ENCODE results near the gene PPCDC.

PPCDC gene

DNA sequence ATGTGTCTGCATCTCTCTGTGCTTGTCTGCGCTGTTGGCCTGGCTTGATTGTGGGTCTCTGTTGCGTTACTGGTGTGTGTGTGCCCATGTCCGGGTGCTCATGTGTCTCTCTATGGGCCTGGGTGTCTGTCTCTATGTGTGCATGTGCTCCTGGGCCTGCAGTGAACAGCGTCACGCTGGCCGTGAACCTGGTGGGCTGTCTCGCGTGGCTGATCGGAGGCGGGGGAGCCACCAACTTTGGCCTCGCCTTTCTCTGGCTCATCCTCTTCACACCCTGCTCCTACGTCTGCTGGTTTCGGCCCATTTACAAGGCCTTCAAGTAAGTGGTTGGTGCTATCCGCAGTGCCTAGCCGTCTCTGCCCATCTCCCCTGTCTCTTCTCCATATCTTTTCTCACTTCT, 7.0 kb upstream of the PPCDC start:
- DNase-seq, result no peak

DNA sequence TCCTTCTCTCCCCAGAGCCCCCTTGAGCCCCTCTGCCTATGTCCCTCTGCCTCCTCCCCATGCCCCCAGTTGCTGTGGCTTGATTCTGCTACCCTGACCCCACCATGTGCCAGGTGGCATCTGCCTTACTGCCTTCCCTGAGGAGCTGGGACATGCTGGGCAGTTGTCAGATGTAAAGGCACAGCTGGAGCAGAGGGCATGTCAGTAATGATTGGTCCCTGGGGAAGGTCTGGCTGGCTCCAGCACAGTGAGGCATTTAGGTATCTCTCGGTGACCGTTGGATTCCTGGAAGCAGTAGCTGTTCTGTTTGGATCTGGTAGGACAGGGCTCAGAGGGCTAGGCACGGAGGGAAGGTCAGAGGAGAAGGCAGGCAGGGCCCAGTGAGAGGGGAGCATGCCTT, 3.5 kb upstream of the PPCDC start:
- DNase-seq, result no peak

DNA sequence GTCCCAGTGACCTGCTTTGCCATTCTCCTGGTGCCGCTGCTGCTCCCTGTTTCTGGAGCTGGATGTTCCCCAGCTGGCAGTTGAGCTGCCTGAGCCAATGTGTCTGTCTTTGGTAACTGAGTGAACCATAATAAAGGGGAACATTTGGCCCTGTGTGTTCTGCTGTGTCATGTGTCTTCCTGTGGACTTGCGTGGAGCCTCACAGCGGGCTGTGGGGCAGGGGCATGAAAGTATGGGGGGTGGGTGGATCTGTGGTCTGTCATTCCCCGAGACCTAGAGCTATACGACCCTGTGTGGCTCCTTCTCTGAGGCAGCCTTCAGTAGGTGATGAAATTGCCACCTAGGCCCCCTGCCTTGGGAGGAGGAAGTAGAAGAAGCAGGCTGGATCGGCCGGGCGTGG, 2.0 kb upstream of the PPCDC start:
- DNase-seq, result no peak

DNA sequence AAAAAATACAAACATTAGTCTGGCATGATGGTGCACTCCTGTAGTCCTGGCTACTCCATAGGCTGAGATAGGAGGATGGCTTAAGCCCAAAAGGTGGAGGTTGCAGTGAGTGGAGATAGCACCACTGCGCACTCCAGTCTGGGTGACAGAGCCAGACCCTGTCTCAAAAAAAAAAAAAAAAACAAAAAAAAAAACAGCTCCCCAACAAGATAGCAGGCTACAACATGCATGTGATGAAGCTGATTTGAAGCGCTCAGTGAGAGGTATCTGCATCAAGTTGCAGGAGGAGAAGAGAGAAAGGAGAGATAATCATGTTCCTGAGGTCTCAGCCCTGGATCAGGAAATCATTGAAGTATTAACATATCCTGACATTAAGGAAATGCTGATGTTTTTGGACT, 608 bp upstream of the PPCDC start:
- no peak for DNase-seq

DNA sequence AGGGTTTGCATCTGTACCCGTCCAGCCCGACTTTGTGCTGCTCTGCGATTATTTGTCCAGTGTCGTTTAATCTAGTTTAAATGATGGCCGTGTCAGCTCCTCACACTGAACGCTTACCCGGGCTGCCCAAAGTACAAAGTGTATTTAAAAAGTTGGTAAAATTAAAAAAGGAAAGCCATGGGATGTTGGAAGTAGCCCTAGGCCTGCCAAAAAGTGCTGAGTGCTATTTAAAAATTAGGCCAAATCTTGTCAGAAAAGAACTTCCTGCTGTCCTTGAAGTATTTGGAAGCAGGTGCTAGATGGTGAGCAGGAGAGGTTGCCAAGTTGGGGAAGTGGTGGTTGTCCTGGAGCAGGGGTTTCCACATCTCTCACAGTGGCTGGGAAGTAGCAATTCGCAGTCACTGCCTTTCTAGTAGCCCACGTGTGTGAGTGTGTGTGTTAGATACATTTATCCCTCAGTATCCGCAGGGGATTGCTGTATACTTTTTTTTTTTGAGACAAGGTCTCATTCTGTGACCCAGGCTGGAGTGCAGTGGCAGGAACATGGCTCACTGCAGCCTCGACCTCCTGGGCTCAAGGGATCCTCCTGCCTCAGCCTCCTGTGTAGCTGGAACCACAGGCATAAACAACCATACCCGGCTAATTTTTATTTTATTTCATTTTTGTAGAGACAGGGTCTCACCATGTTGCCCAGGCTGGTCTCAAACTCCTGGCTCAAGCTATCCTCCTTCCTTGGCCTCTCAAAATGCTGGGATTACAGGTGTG, 664 bp downstream of the PPCDC start:
- peak; percentile 19 for DNase-seq

DNA sequence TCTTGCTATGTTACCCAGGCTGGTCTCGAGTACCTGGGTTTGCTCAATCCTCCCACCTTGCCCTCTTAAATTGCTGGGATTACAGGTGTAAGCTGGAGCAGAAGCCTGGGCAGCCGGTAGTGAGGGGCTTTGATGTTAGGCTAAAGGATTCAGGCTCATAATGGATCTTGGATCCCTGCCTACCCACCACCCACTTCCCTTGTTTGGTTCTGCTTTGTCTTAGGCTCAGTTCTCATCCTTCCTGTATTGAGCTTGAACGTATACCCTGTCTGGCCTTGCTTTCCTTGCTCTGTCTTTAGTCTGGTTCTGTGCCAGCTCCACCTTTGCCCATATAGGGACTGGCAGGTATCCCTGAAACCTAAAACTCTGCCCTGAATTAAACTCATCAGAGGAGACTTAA, 1.7 kb downstream of the PPCDC start:
- DNase-seq, result no peak

DNA sequence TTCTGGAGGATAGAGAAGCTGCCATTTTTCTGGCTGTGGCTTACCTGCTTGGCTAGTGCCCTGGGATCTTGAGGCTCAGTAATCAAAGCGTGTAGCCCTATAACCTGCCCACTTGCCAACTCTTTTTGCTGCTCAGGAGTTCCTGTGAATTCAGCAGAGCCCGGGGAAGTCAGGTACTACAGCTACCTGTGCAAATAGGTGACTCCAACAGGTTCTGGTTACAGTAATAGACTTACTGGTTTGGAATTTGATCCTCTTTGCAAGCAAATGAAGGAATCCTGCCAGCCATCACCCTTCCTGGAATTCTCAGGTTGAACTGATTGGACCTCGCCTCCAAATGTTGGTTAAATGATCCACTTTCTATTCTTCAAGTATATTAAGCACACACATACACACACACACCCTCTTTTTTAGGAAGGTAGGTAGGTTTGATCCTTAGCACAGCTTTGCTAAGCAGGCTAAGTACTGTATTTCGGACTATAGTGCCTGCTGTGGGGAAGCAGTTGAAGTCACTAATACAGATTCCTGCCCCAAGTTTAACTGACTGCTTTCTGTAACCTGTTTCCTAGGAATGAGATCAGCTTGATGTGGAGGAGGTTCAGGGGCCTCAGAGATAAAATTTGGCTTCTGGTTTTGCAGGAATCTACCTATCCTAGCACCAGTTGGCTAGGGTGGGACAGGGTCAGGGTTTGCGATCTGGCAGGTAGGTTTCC, 2.3 kb downstream of the PPCDC start:
- no peak for DNase-seq

DNA sequence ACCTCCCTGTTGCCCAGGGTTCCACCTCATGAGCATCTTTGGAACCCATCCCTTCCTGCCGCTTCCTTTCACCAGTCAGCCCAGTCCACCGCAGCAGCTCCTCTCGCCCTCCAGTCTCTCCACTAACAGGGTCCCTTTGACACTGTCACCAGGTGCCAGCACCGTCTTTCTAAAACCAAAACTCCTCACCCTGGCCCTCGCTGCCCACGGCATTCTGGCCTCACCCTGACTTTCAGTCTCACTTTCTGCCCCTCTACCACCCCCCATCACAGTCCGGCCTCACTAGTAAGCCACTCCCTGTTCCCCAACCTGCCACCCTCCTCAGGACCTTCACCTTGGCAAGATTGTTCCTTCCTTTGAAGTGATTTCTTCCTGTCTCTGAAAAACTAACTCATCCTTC, 4.2 kb downstream of the PPCDC start:
- DNase-seq, result no peak

DNA sequence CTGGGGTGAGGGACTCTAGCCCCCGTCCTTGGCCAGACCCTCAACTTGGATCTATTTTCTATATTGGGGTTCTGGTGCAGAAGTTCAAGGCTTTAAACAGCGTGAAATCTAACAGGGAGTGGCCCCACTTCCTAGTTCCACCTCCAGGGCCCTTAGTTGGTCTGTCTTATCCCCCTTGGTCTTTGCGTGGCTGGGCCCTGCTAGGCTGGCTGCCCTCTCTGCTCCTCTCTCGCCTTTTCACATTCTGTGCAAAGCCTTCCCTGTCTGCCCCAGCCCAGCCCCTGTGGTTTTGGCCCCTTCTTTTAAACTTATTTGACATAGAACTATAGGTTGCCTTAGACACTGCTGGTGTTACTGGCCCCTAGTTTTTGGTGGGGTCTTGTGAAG, 5.6 kb downstream of the PPCDC start:
- no peak for DNase-seq

DNA sequence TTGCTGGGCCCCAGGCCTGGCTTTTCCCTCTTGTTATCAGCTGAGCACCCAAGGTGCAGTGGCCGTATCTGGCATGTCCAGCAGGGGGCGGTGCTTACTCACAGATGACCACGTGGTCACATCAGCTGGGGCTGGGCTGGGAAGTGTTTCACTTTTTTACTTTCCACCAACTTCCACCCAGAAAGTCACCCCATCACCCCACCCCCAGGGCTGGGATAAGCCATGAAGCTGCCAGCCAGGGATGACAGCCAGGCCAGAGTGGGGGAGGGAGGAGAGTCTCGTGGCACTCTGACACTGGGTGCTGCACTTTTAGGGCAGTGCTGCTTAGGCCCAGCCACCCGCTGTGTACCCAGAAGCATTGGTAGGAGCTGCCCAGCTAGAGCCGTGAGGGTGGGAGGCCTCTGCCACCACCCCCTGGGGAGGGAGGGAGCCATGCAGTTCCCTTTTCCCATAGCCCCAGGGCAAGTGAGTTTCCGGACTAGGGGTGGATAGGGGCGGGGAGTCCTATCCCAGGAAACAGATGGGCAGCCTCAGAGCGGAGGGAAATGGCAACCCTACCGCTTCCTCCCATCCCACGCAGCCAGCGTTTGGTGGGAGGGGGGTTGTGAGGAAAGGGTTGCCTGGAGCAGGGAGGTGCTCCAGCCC, 6.1 kb downstream of the PPCDC start:
- DNase-seq, result peak; percentile 93

DNA sequence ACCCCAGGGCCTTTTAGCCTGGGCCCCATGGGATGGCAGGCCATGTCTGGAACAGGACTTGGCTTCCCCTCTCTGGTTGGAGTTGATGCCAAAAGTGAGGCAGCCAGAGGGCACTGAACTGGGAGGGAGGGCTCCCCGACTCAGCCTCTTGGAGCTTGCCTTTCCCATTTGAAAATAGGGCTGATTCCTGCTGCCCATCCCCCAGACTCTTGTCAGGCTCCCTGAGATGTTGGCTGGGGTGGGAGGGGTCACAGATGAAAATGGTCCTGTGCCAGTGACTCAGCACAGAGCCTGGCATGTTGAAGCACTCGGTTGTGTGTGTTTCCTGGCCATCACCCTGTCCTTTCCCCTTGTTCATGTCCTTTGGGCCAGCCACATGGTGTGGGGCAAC, 6.6 kb downstream of the PPCDC start:
- peak; percentile 61 for DNase-seq

DNA sequence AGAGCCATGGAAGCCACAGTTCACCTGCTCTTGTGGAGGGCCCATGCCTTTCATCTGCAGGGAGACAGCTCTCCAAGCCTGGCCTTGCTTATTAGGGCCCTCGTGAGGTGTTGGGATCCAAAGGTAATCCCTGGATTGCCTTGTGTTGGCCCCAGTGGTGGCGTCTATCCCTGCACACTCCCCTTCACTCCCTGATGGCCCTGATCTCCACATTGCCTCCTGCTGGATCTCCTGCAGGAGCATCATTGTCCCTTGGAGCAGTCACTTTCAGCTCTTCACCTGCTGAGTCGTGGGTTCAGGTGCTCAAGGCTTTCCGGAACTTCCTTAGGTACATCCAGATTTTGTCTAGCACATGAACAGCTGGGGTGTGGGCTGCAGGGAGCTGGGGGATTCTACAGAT, 7.0 kb downstream of the PPCDC start:
- DNase-seq, result no peak

DNA sequence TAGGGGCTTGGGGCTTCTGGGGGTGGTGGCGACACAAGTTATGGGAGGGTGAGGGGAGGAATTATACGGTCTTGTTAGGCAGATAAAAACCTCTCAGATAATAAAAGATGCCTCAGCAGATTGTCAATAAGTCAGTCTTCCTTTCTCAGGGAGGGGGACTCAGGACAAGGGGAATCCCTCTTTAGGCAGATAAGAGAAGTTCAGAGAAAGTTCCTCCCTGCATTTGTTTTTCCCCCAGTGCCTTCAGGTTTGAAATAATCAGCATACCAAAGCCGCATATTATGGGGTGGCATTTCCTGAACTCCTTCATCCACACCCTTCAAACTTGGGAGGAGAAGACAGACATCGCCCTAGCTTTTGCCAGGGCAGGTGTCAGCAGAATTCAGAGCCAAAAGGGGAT, 8.5 kb downstream of the PPCDC start:
- peak; percentile 9 for DNase-seq

DNA sequence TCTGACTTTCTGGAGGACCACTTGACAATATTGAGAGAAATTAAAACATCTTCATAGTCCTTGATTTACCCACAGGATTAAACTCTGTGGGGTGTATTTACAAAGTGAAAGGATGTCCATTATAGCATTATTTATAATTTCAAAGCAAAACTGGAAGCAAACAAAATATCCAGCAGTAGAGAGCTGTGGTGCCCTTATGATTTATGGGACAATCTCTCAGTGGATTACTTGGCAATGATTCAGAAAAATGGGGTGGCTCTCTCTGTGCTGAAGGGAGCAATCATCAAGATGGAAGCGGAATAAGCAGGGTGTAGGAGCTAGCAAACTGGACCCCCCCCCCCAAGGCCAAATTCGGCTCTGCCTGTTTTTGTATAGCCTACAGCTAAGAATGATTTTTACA, 9.0 kb downstream of the PPCDC start:
- DNase-seq, result no peak

DNA sequence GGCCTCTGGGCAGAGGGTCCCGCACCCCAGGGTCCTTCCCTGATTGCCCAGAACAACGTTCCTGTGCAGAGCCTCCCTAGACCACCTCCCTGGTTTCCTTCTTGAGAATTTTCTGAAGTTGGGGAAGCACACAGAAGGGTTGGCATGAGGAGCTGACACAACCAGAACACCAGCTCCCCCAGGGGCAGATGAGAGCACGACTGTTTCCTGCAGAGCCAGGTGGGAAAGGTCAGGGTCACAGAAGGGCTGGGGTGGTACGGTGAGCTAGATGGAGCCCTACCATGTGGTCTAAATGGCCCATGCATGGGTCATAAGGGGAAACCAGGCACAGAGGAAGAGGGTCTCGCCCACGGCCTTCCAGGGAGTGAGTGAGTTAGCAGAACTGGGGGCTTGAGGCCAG, 10.4 kb downstream of the PPCDC start:
- DNase-seq, result no peak

DNA sequence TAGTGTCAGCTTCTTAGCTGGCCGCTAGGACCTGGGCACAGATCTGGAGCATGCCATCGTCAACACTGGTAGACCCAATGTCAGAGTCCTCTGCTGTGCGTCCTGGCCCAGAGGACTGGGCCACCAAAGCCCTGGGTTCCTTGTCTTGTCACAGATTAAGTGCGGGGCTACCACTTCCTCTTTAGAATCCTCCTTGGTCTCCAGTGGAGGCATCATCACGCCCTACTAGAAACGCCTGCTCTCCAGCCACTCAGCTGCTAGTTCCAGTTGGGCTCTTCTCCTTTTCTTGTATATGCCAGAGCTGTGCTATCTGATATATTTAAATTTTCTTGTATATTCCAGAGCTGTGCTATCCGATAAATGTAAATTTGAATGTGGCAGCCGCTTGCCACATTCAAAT, 11.2 kb downstream of the PPCDC start:
- no peak for DNase-seq

DNA sequence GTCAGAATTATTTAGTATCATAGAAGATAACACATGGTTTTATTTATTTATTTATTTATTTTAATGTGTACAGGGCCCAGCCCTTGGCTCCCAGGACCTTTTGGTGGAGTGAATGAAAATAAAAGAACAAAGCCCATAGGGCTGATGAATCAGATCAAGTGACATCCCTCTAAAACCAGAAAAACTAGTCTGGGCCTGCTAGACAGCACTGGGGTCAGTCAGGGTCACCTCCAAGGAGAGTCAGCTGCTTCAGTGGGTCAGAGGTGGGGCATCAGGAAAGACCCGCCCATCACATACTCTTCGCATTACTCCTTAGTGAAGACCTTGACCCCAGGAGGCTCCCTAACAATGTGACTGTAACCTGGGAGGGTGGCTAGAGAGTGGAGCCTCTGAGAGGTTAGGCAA, 12.8 kb downstream of the PPCDC start:
- peak; percentile 43 for DNase-seq

DNA sequence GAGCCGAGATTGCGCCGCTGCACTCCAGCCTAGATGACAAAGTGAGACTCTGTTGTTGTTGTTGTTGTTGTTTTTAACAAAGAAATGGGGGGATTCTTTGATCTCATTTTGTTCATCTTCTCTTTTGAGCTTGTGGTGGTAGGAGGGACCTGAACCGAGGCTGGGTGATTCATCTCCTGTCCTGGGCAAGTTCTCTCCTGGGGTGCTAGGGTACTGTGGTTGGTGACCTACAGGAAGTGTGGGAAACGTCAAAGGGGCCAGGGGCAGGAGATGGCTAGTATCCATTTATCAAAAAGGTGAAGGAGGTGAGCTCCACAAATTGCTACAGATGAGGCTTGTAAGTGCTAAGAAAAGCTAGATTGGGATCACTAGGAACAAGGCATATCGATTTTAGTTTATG, 14.3 kb downstream of the PPCDC start:
- no peak for DNase-seq

DNA sequence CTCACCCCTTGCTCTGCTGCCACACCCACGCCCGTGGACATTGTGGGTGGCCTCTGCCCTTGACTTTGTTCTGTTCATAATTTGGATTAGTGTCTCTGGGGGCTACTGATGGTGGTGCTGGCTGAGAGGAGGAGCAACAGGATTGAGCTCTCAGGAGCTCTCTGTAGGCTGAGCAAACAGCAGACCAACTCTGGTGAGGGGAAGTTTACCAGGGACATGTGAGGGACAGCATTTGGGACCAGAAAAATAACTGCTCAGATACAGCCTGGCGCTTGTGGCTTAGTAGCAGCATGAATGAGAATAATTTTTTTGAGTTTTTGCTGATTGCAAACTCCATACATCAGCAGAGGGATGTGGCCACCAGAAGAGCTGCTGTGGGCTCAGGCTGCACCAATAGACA, 14.8 kb downstream of the PPCDC start:
- no peak for DNase-seq

DNA sequence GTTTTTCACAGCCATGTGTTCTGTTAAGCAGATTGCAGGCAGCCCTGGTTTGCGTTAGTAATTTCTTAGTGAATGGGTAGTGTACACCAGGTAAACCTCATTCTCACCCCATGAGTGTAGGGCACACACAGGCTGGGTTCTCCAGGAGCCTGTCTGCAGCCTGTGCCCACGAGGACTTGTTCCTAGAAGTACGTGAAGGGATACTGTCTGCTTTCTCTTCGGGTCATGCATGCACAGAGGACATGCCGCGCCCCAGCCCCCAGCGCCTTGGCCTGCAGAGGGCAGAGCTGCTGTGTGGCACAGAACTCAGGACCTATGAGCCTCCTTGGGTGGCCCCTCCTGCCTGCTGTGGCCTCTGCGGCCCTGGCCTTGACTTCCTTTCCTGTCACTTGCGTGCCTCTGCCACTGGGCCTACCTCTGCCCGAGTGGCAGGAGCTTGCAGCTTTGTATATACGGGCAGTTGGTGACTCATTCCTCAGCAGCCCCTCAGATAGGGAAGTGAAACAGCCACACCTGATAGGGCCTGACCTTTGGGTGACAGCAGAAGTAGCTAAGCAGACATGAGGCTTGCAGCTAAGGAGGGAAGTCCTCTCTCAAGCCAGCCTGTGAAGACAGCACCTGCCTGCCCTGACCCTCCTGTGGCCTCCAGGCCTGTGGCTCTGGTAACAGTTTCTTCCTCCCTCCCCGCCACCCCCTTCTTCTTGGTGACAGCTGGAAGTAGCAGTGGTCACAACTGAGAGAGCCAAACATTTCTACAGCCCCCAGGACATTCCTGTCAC, 19.5 kb downstream of the PPCDC start:
- DNase-seq, result peak; percentile 39

DNA sequence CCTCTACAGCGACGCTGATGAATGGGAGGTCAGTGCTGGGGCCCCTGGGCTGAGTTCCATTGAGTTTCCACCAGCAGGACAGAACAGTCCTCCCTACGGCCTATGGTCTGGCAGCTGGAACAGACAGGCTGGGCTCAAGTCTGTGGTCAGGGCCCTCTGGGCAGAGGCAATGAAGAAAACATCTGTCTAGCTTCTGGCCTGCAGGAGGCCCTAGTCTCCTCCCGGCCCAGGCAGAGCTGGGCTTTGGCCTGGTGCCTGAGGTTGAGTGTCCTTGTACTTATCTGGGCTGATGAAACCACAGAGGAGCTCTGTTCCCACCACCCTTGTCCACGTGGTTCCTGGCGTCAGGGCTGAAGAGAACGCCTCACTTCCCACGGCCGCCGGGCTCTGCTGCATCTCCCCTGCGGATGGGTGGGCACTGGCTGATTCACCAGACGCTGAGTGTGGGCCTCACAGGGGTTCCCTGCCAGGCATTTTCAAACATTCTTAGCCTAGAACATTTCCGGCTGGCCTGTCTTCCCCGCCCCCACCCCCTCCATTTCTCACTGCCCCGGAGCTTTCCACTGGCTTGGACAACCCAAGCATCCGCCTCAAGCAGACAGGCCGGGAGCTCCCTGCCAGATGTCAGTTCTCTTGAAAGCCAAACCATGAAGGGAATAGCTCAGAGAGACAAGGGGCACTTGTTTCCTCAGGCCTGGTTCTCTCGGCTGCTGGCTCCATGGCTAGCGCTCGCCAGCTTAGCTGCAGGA, 20.3 kb downstream of the PPCDC start:
- peak; percentile 100 for DNase-seq

DNA sequence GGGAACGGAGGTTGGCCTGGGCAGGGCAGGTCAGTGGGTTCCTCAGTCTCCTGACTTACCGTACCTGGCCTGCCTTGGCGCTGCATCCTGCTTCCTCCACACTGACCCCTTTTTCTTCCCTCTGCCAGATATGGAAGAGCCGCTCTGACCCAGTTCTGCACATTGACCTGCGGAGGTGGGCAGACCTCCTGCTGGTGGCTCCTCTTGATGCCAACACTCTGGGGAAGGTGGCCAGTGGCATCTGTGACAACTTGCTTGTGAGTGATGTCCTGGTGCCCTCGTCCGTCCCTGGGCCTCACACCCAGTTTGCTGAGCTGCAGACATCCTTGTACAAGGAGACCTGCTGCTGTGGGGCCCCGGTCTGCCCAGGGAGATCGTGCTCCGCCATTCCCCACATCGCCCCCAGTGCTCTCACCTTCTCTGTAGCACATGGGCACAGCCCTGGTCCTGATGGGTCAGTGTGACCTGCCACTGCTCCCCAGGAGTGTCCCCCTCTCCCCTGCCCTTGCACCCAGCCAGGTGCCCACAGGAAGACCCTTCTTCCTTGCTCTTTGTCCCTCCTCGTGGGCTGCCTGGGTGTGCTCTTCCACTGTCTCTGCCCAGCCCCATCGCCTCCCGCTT, 21.0 kb downstream of the PPCDC start:
- no peak for DNase-seq
